GM18502 (cell line): ENCODE data around the gene TUBB3.
A peak's percentile ranks its signal among the peaks of the same experiment; 100 is the strongest.
"Not testable (repeated sequence)": the region's sequence is repeated elsewhere in the genome, so short reads cannot be mapped to it uniquely, and the experiment has no call there.

Experiments used
- ATAC-seq: cut with Tn5 transposase; IDR thresholded peaks from one replicate; pipeline ENCODE4 v1.9.1; 2021; ENCODE audit warnings: mild to moderate bottlenecking; ENCODE audit not compliant: unreplicated experiment, poor library complexity

The TUBB3 gene

GRCh38 chr16:89915303-89916232, 7.6 kb upstream of the TUBB3 start:
- ATAC-seq, result no peak

GRCh38 chr16:89917773-89918452, 5.2 kb upstream of the TUBB3 start:
- peak; percentile 76 for ATAC-seq

- ATAC-seq, result peak; percentile 16
These were observed 4.4 kb upstream of the TUBB3 start, which contains the start of gene MC1R for GRCh38 chr16:89918453-89919347. Gene MC1R, plus strand, starts transcription at chr16:89918862. Its CDS starts 397 bp downstream, at chr16:89919259.

GRCh38 chr16:89919535-89920406, 3.4 kb upstream of the TUBB3 start:
- ATAC-seq, result no peak

GRCh38 chr16:89920723-89921122, 2.4 kb upstream of the TUBB3 start:
- no peak for ATAC-seq

GRCh38 chr16:89921131-89921701, 1.9 kb upstream of the TUBB3 start:
- ATAC-seq, result no peak

GRCh38 chr16:89921702-89922476, 1.3 kb upstream of the TUBB3 start:
- ATAC-seq, result no peak

GRCh38 chr16:89922477-89922883, 662 bp upstream of the TUBB3 start:
- ATAC-seq, result no peak

- no peak for ATAC-seq
These were observed 626 bp downstream of the TUBB3 start for GRCh38 chr16:89923640-89924296.

GRCh38 chr16:89924297-89924924, 1.3 kb downstream of the TUBB3 start:
- ATAC-seq, result no peak

GRCh38 chr16:89924925-89925307, 1.8 kb downstream of the TUBB3 start:
- no peak for ATAC-seq

GRCh38 chr16:89925596-89926079, 2.5 kb downstream of the TUBB3 start:
- ATAC-seq, result peak; percentile 21

GRCh38 chr16:89931305-89931896, 8.3 kb downstream of the TUBB3 start:
- ATAC-seq, result no peak

GRCh38 chr16:89931964-89932363, 8.8 kb downstream of the TUBB3 start:
- ATAC-seq, result no peak

GRCh38 chr16:89934019-89934418, 10.9 kb downstream of the TUBB3 start:
- not testable (repeated sequence) for ATAC-seq

- ATAC-seq, result no peak
These were observed 11.7 kb downstream of the TUBB3 start for GRCh38 chr16:89934611-89935553.
